Hindlimb muscle (tissue), 1 donor: ENCODE results near the gene GRK3. TPM values are rescaled to one million over a fixed set of nuclear protein-coding genes. Genes with fewer than 3 reads are reported as not detected.

Experiments used
- DNase-seq: peaks from one replicate; pipeline ENCODE4 v3.0.0-alpha.2; 2013
- polyA plus RNA-seq: library from polyadenylated mRNA; unstranded; fragments of 120-200 nt; gene quantifications from one replicate; pipeline ENCODE4 v1.2.1, GENCODE V29; 2013; ENCODE audit not compliant: insufficient read length

Gene GRK3
- polyA plus RNA-seq, 1 donor: 9.0 TPM

DNA sequence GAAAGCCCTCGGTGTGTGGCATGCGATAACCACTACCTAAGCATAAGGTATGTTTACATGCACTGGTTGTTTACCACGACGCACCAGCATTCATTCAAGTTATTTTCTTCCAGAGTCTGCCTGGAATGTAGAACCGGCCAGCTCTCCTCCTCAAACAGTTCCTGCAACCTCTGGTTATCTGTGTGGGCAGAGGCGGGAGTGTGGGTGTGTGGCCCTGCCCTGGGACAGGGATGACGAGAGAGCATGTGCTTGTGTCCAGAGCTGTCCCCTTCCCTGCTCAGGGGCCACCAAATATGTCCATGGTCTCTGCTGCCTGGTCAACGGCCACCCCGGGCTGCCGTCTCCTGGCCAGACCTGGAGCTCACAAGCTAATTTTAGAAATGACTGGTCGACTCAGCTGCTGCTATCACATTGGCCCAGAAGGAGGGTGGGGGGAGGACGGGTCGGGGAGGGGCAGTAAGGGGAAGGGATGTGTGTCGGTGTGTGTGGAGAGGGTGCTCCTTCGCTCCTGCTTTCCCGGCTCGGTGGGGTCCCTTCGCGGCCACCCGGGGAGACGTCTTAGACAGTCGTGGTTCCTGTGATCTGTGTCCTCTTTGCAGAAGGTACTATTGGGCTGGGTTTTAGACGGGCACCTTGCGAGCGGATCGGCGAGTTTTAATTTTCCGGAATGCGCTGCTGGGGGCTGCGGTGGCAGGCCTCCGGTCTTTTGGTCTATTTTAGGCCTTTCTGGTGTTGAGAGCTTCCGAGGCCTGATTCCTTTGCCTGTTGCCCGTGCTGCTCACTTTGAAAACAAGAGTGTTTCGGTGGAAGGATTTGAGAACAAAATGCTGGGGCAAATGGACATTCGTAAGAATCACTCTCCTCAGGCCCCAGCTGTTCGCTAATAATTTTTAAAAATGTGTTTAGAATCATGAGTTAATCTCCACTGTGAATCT lies 177.5 kb downstream of the GRK3 start, which contains the start of gene MYO18B:
Gene MYO18B (plus strand): TSS at position 497 of the 935 bp plus-strand sequence. CDS start 18,905 bp downstream, outside the sequence.
- peak; percentile 45 for DNase-seq

GRCh38 chr22:25742918-25743708 lies 178.6 kb downstream of the GRK3 start:
- no peak for DNase-seq

- no peak for DNase-seq
Measured at GRCh38 chr22:25744694-25745093, 180.2 kb downstream of the GRK3 start.

DNA sequence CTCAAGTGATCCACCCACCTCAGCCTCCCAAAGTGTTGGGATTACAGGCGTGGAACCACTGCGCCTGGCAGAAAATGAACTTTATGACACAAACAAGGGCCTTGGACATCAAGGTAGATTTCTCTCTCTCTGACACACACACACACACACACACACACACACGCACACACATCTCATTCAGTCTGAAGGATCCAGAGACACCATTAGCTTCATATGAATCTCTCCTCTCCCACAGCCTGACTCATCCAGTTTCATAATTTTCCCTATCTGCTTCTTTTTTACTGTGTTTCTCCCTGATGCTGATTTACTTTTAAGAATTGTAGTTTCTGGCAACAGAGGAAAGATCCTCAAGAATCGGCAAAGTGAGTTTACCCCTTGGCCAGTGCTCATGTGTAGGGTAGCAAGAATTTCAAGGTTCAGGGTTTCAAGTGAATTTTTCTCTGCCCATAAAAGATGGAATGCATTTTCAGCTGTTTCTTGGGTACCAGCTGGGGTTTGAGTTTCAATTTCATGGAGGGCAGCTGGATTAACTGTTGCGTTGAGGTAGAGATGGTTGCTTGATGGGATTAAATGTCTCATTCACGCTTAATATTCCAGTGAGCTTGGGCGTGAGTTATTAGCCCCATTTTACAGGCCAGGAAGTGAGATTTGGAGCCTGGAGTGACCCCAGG lies 181.0 kb downstream of the GRK3 start:
- no peak for DNase-seq

DNA sequence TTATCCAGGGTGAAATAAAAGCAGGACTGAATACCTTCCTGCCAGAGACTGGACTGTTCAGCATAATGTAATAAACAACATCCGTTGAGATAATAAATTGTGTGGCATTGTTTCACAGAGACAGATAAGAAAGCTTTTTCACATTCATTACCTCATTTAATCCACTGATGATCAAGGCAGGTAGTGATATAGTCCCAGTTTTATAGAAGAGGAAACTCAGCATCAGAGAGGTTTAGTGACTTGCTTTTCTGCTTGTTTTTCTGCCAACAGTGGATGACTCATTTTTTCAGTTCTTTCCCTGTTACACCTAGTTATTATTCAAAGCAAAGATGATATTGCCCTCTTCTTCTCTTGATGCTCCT lies 181.5 kb downstream of the GRK3 start:
- DNase-seq: no peak

GRCh38 chr22:25747245-25747944 lies 182.9 kb downstream of the GRK3 start:
- DNase-seq: no peak

GRCh38 chr22:25748140-25748539 lies 183.7 kb downstream of the GRK3 start:
- DNase-seq: no peak

DNA sequence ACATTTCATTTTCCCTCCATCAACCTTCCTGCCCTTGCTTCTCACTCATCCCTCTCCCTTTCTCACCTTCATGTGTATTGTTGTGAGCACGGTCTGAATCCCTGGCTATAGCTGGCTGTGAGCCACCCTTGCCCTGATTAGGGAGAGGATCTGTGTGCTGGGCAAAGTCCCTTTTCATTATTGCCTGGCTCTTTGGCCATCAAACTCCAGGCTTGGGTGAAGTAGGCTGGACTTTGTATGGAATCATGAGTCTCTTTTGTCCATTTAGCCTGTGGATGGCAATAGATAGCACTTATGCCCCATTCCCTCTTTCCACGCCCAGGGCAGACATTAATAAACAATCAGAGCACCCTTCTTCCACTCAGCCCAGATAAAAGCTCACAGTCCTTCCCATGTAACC lies 184.2 kb downstream of the GRK3 start:
- no peak for DNase-seq

DNA sequence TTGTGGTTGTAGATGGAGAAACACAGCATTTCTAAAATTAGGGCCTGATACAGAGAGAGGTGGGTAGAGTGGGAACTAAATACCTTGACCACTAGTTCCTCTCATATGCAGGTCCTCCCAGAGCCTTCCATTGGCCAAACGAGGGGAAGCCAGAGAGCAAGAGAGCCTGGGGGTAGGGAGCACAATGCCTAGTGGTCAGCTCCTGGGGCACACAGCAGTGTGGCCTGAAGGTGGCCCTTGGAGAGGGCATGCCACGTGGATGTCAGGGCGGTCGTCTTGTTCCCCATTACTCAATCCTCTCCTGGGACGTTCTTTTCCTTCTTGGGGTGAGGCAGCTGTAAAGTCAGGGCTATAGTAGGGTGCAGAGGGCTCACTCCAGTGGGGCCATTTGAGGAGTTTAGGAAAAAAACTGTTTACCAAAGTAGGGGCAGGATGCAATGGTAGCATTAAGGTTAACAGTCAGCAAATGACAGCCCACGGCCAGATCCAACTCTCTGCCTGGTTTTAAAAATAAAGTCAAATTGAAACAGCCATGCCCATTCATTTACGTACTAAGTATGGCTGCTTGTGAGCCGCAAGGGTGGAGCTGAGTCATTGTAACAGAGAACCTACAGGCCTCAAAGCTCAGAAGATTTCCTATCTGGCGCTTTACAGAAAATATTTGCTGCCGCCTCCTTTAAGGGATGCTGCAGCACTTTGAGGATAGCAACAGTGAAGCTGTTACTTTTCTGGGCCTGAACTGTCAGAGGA lies 185.1 kb downstream of the GRK3 start:
- DNase-seq: no peak

DNA sequence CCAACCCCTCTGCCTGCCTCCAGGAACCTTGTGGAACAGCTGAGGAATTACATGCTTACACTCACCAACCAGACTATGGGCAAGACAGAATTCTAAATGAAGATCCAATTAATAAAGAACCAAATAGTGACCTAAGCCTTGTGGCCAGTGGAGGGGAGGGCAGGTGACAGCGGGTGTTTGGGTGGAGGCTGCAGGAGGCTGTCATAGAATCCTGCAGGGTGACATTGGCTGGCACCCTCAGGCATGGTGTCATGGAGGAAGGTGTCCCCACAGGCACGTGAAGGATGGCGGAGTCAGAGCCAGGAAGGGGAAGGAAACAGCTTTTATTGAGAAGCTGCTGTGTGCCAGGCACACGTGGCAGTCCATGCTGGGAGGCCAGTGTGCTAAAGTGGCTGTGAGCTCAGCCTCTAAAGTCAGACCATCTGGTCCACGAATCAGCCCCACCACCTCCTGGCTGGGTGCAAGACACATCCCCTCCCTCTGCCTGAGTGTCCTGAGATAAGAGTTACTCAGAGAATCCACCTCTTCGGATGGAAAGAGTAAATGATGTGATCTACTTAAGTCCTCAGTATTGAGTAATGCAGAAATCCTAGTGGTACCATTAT lies 186.2 kb downstream of the GRK3 start:
- no peak for DNase-seq

DNA sequence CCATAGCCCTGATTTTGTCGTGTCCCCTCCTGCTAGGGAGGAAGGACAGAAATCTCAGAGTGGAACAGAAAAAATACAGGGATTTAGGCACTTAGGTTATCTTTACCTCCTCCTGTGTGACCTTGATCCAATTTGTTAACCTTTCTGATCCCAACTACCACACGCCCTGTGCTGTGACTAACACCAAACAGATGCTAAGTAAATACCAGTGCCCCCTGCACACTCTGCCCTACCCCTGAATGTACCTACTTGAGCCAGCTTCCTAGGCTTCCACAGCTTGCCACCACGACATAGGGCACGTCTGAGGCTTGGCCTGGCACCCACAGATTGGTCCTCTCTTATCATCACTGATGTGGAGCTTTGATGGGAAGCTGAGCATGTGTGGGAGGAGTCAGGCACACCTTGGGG lies 186.7 kb downstream of the GRK3 start:
- DNase-seq: no peak

DNA sequence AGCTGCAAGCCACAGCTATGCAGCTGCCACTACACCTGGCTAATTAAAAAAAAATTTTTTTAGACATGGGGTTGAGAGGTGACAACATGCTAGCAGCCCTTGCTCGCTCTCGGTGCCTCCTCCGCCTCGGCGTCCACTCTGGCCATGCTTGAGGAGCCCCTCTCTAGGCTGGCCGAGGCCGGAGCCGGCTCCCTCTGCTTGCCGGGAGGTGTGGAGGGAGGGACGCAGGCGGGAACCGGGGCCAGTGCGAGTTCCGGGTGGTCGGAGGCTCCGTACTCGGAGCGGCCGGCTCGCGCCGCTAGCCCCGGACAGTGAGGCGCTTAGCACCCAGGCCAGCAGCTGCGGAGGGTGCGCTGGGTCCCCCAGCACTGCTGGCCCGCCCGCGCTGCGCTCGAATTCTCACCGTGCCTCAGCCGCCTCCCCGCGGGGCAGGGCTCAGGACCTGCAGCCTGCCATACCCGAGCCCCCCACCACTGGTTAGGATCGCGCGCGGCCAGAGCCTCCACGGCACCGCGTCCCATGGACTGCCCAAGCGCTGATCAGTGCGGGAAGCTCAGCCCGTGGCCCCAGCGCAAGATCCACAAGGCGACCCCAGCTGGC lies 188.2 kb downstream of the GRK3 start:
- no peak for DNase-seq

- no peak for DNase-seq
Measured at GRCh38 chr22:25753252-25753651, 188.8 kb downstream of the GRK3 start.

GRCh38 chr22:25754527-25755202 lies 190.2 kb downstream of the GRK3 start:
- DNase-seq: no peak

DNA sequence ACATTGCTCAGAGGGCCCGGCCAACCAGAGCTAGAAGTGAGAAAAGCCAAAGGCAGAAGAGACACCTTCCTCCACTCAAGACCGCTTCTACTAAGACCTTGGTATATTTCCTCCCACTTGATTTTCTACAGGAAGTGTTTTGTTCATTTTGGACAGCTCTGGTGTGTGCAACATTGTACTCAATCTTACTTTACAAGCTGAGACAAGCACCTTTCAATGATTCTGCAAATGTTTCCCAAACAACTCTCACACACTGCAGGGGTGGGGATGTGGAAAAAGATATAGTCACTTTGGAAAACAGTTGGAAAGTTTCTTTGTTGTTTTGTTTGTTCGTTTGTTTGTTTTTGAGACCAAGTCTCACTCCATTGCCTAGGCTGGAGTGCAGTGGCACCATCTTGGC lies 193.2 kb downstream of the GRK3 start:
- no peak for DNase-seq

- DNase-seq: no peak
Measured at GRCh38 chr22:25758316-25758715, 193.8 kb downstream of the GRK3 start.

- DNase-seq: no peak
Measured at GRCh38 chr22:25759825-25760231, 195.4 kb downstream of the GRK3 start.

- DNase-seq: no peak
Measured at GRCh38 chr22:25760294-25760693, 195.8 kb downstream of the GRK3 start.

DNA sequence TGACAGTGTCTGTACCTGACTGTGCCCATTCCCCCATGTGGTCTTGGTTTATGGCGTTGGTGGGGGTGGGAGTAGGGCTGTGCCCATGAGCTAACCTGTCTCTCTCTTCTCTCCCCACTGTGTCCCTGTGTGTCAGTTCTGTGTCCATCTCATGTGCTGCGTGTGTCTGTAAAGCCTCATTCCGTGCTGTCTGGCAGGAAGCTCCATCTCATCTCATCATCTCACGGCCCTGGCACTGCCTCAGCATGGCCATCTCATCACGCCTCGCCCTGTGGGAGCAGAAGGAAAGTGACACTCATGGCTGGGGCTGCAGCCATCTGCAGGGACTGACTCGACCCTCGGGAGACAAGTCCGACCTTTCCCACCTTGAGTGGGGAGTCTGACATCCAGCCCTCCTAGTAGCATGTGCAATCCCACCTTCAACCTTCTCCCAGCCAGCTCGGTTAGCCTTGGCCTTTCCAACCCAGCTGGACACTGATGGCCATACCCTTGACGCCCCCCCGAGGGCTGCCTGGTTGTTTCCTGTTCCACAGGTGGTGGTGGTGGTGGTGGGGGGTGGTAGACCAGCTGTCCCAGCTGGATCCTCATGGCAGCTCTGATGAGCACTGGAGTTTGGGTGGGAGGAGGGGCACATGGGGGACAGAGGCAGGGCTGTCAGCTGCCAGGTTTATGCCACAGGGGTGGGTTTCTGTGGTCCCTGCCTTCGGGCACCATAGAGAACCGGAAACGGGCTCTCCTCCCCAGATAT lies 196.5 kb downstream of the GRK3 start:
- no peak for DNase-seq
